Measurements from ENCODE around the gene ECM1.

- TF ChIP-seq CTCF (conservative IDR thresholded peaks at IDR 0.05; ENCODE audit: low read depth, low read length) (no peak), EZH2 (IDR thresholded peaks at IDR 0.05; ENCODE audit: borderline replicate concordance, low read depth, low read length, poor library complexity, severe bottlenecking) (no peak)
Measured at GRCh38 chr1:150498342-150498741, 9.6 kb upstream of the ECM1 start.

All from A673 (cell line).